ENCODE data around the gene ACAP3. TPM values are rescaled to one million over a fixed set of nuclear protein-coding genes. Genes with fewer than 3 reads are reported as not detected.

ACAP3 gene
- total and polyA plus RNA-seq, 2 donors (not counting 3 experiments of a cell fraction or from before 2014, with no cell fraction given) = 27.8 to 39.0 TPM

- no peak overlapping the region for H3K4me3 ChIP-seq (replicated peaks in 1 of 3; ENCODE audit: insufficient read depth in 1 of 3, low read depth in 1 of 3, low read length in 3 of 3)
- POLR2A ChIA-PET = interaction anchor here (0.6 to 0.7 kb wide), 2 partner anchors 10 to 13 kb away, joined by 3 to 7 read pairs; no protein-coding TSS in a partner anchor
- H4K20me1 ChIP-seq (replicated peaks; ENCODE audit: control insufficient read depth, extremely low read depth, insufficient read depth, low read length) = no peaks in the 10 kb centered on the region
- no peaks in the 10 kb centered on the region for H3K4me1 ChIP-seq (ENCODE audit: control insufficient read depth, extremely low read depth, insufficient read depth, low read length)
- DNase-seq (ENCODE audit: low read depth, low spot score) (no peak), FAIRE-seq (no peak)
- TF ChIP-seq POLR2A (IDR thresholded peaks at IDR 0.05; ENCODE audit: low read depth, low read length) (no peak), POLR2AphosphoS5 (IDR thresholded peaks at IDR 0.05; ENCODE audit: insufficient read depth, low read depth, low read length) (peak; percentile 14), CTCF (IDR thresholded peaks at IDR 0.05; ENCODE audit: extremely low read depth in 1 of 2, insufficient read depth in 1 of 2, low read depth in 1 of 2, low read length in 2 of 2) (no peak)
- no peak overlapping the region for H2AFZ ChIP-seq (ENCODE audit: low read depth, low read length)
- H3K36me3 ChIP-seq (ENCODE audit: control insufficient read depth in 2 of 2, extremely low read depth in 1 of 2, insufficient read depth in 2 of 2, low read length in 2 of 2) = no peaks in the 10 kb centered on the region
- H3K9me3 ChIP-seq (replicated peaks; ENCODE audit: control insufficient read depth, insufficient read depth, low read length) = no peaks in the 10 kb centered on the region
- intact Hi-C loops (cut with micrococcal nuclease) (no loop called here), dilution Hi-C loops (cut with MboI; ENCODE audit: extremely low pct_ligation_motif_present, low sequenced_read_pairs) (no loop called here)
- no peaks in the 10 kb centered on the region for H3K79me2 ChIP-seq (ENCODE audit: control insufficient read depth, insufficient read depth, low read length)
- peaks cover 11 to 23% of the 10 kb centered on the region in 2 experiments for H3K27me3 ChIP-seq (ENCODE audit: control insufficient read depth in 2 of 2, insufficient read depth in 2 of 2, low read length in 2 of 2)
- no peaks in the 10 kb centered on the region for H3K9me1 ChIP-seq (replicated peaks; ENCODE audit: control insufficient read depth, extremely low read depth, insufficient read depth, low read length)
- no TSS peak for BruUV-seq (replicated peaks)
- CTCF ChIA-PET = interaction anchor here (0.7 to 1.2 kb wide), 2 partner anchors 17 to 20 kb away, joined by 3 to 9 read pairs; partner anchors contain the start of gene AURKAIP1
- no peak overlapping the region for H3K27ac ChIP-seq (ENCODE audit: insufficient read depth, low read depth, low read length)
- H3K4me2 ChIP-seq (ENCODE audit: insufficient read depth, low read length) = no peak overlapping the region
- H3K9ac ChIP-seq (replicated peaks; ENCODE audit: extremely low read depth, insufficient read depth, low read length) = no peak overlapping the region
Observed at GRCh38 chr1:1355416-1355815, 47.7 kb upstream of the ACAP3 start.

Data from endothelial cell of umbilical vein (primary cell).